H1 (cell line): ENCODE results near the gene FRMD4A. TPM values are rescaled to one million over a fixed set of nuclear protein-coding genes. Genes with fewer than 3 reads are reported as not detected.

Source experiments
- CTCF ChIA-PET: fragments of 300-600 bp; sonication (Branson Sonifier 250); formaldehyde crosslinking; loops from one replicate; lab custom pipeline; 2021; ENCODE audit not compliant: partially characterized antibody; lab: Charles Lee
- POLR2A ChIA-PET: fragments of 300-600 bp; sonication (Branson Sonifier 250); formaldehyde crosslinking; loops from one replicate; lab custom pipeline; 2021; ENCODE audit warnings: inconsistent platforms; ENCODE audit not compliant: partially characterized antibody; lab: Charles Lee
- DNase-seq, 2 experiments: peaks; one replicate each; pipeline versions ENCODE4 v3.0.0 to v3.0.0-alpha.2; 2010 to 2022; ENCODE audit warnings: low spot score in 2 of 2, low read depth in 1 of 2, mixed read lengths in 1 of 2
- FAIRE-seq: peaks from 2 replicates; lab custom pipeline; 2011; peaks lifted over from hg19 to GRCh38; lab: Jason Lieb, UNC
- H2AFZ ChIP-seq: 2 replicates; pipeline ENCODE4 v1.8.1; 2012; ENCODE audit warnings: low read length, inconsistent platforms
- H2AK5ac ChIP-seq: 2 replicates; pipeline ENCODE4 v1.6.1; 2013; ENCODE audit warnings: low read depth, low read length
- H2BK120ac ChIP-seq: replicated peaks from 2 replicates; pipeline ENCODE3; 2013; ENCODE audit warnings: low read depth, low read length, inconsistent platforms
- H2BK12ac ChIP-seq: 2 replicates; pipeline ENCODE4 v1.6.1; 2013; ENCODE audit warnings: low read depth, low read length
- H2BK15ac ChIP-seq: 2 replicates; pipeline ENCODE4 v1.6.1; 2013; ENCODE audit warnings: low read length
- H2BK20ac ChIP-seq: 2 replicates; pipeline ENCODE4 v1.6.1; 2013; ENCODE audit warnings: low read length
- H2BK5ac ChIP-seq: 2 replicates; pipeline ENCODE4 v1.6.1; 2013; ENCODE audit warnings: low read depth, low read length
- H3K14ac ChIP-seq: 2 replicates; pipeline ENCODE4 v1.6.1; 2013; ENCODE audit warnings: inconsistent platforms; ENCODE audit not compliant: insufficient read length
- H3K18ac ChIP-seq: 2 replicates; pipeline ENCODE4 v1.6.1; 2013; ENCODE audit warnings: low read length; ENCODE audit errors: extremely low read depth
- H3K23ac ChIP-seq: 2 replicates; pipeline ENCODE4 v1.6.1; 2013; ENCODE audit warnings: inconsistent platforms; ENCODE audit not compliant: insufficient read length
- H3K23me2 ChIP-seq: 2 replicates; pipeline ENCODE4 v1.6.1; 2013; ENCODE audit warnings: low read depth, low read length
- H3K27ac ChIP-seq: 2 replicates; pipeline ENCODE4 v1.6.1; 2011; ENCODE audit warnings: low read depth, low read length, inconsistent platforms
- H3K27me3 ChIP-seq, 4 experiments: replicated peaks in 1 of 4; 1 replicate in 1 of 4; 2 replicates in 3 of 4; pipeline versions ENCODE4 v1.6.1 to v1.8.1; 2011 to 2013; ENCODE audit warnings: low read length in 3 of 4, mild to moderate bottlenecking in 3 of 4, inconsistent platforms in 2 of 4, mixed read lengths in 2 of 4, moderate library complexity in 1 of 4; ENCODE audit not compliant: control insufficient read depth in 3 of 4, insufficient read depth in 3 of 4; ENCODE audit errors: extremely low read depth in 1 of 4
- H3K36me3 ChIP-seq, 4 experiments: 2 replicates each; pipeline versions ENCODE4 v1.6.1 to v1.8.1; 2011 to 2013; ENCODE audit warnings: mild to moderate bottlenecking in 4 of 4, low read length in 3 of 4, moderate library complexity in 2 of 4, control low read depth in 1 of 4, inconsistent platforms in 1 of 4; ENCODE audit not compliant: insufficient read depth in 4 of 4, control insufficient read depth in 2 of 4
- H3K4ac ChIP-seq: replicated peaks from 2 replicates; pipeline ENCODE3; 2013; ENCODE audit warnings: low read length, low read depth, mixed read lengths, inconsistent platforms; ENCODE audit not compliant: insufficient read length
- H3K4me1 ChIP-seq, 4 experiments: replicated peaks in 1 of 4; 1 replicate in 1 of 4; 2 replicates in 3 of 4; pipeline versions ENCODE4 v1.6.1 to v1.8.1; 2011 to 2013; ENCODE audit warnings: low read length in 3 of 4, inconsistent platforms in 2 of 4, mixed read lengths in 1 of 4; ENCODE audit not compliant: insufficient read depth in 4 of 4, control insufficient read depth in 3 of 4
- H3K4me2 ChIP-seq, 2 experiments: 2 replicates each; pipeline versions ENCODE4 v1.6.1 to v1.8.1; 2011 to 2013; ENCODE audit warnings: low read depth in 2 of 2, low read length in 2 of 2, control low read depth in 1 of 2, inconsistent platforms in 1 of 2, mild to moderate bottlenecking in 1 of 2; ENCODE audit not compliant: insufficient read depth in 1 of 2
- H3K4me3 ChIP-seq, 4 experiments: fragments of 200-600, 300-600 bp in 1 of 4; sonication (generic), shearing (Covaris generic), sonication (Bioruptor Twin) in 1 of 4; 2 replicates each; pipeline versions ENCODE4 v1.5.1 to v1.8.1; 2011 to 2016; ENCODE audit warnings: low read length in 4 of 4, low read depth in 3 of 4, control low read depth in 2 of 4, inconsistent platforms in 2 of 4, mild to moderate bottlenecking in 2 of 4, mixed read lengths in 1 of 4, moderate library complexity in 1 of 4; ENCODE audit not compliant: insufficient read depth in 2 of 4; ENCODE audit errors: extremely low read depth in 1 of 4
- H3K56ac ChIP-seq: replicated peaks from 2 replicates; pipeline ENCODE3; 2013; ENCODE audit warnings: low read depth, mild to moderate bottlenecking, mixed read lengths, low read length, inconsistent platforms; ENCODE audit not compliant: insufficient read length
- H3K79me1 ChIP-seq: 2 replicates; pipeline ENCODE4 v1.6.1; 2013; ENCODE audit warnings: low read depth, low read length, control low read depth
- H3K79me2 ChIP-seq, 2 experiments: 2 replicates each; pipeline versions ENCODE4 v1.6.1 to v1.8.1; 2012 to 2013; ENCODE audit warnings: low read length in 2 of 2, mild to moderate bottlenecking in 2 of 2, inconsistent platforms in 1 of 2; ENCODE audit not compliant: insufficient read depth in 2 of 2, control insufficient read depth in 1 of 2
- H3K9ac ChIP-seq, 4 experiments: replicated peaks in 1 of 4; 1 replicate in 1 of 4; 2 replicates in 3 of 4; pipeline versions ENCODE4 v1.6.1 to v1.8.1; 2011 to 2013; ENCODE audit warnings: low read depth in 3 of 4, low read length in 3 of 4, control low read depth in 2 of 4, mild to moderate bottlenecking in 2 of 4, moderate library complexity in 2 of 4, inconsistent platforms in 1 of 4; ENCODE audit errors: extremely low read depth in 1 of 4
- H3K9me3 ChIP-seq, 2 experiments: 2 replicates each; pipeline versions ENCODE4 v1.6.1 to v1.8.1; 2012 to 2013; ENCODE audit warnings: mild to moderate bottlenecking in 2 of 2, moderate library complexity in 2 of 2, control low read depth in 1 of 2, inconsistent platforms in 1 of 2, low read depth in 1 of 2, low read length in 1 of 2, mixed read lengths in 1 of 2; ENCODE audit not compliant: insufficient read depth in 2 of 2
- H4K20me1 ChIP-seq, 2 experiments: replicated peaks in 1 of 2; 2 replicates each; pipeline versions ENCODE3 to v1.8.1; 2011 to 2013; ENCODE audit warnings: inconsistent platforms in 2 of 2, low read length in 2 of 2, mild to moderate bottlenecking in 1 of 2; ENCODE audit not compliant: insufficient read depth in 2 of 2, control insufficient read depth in 1 of 2
- H4K5ac ChIP-seq: 2 replicates; pipeline ENCODE4 v1.6.1; 2013; ENCODE audit warnings: low read length, low read depth, mixed read lengths, inconsistent platforms; ENCODE audit not compliant: insufficient read length
- H4K8ac ChIP-seq: 2 replicates; pipeline ENCODE4 v1.8.0; 2013; ENCODE audit warnings: mild to moderate bottlenecking, moderate library complexity, low read length, inconsistent platforms; ENCODE audit not compliant: insufficient read depth; ENCODE audit errors: extremely low read depth
- H4K91ac ChIP-seq: replicated peaks from 2 replicates; pipeline ENCODE3; 2013; ENCODE audit warnings: low read length, mixed read lengths, inconsistent platforms; ENCODE audit not compliant: insufficient read length
- ASH2L ChIP-seq: fragments of 200-600, 300-600 bp; sonication (generic); IDR thresholded peaks from one replicate; pipeline ENCODE4 v1.7.1; 2017; ENCODE audit warnings: low read length
- HDAC6 ChIP-seq: IDR thresholded peaks from one replicate; pipeline ENCODE4 v1.7.1; 2012; ENCODE audit warnings: low read depth, mild to moderate bottlenecking, inconsistent platforms, low read length, moderate library complexity
- NRF1 ChIP-seq: IDR thresholded peaks from 2 replicates; pipeline ENCODE4 v1.6.1; 2011; ENCODE audit warnings: mild to moderate bottlenecking, low read depth, low read length, improper control_type of control experiment
- PHF8 ChIP-seq: fragments of 200-600 bp; sonication (generic); conservative IDR thresholded peaks from 2 replicates; pipeline ENCODE4 v1.7.1; 2012; ENCODE audit warnings: low read depth, mild to moderate bottlenecking, inconsistent platforms, low read length, moderate library complexity
- RAD21 ChIP-seq, 2 experiments: IDR thresholded peaks in 1 of 2; conservative IDR thresholded peaks in 1 of 2; 2 replicates each; pipeline ENCODE4 v1.6.1; 2011; ENCODE audit warnings: low read depth in 2 of 2, low read length in 2 of 2, improper control_type of control experiment in 1 of 2, inconsistent platforms in 1 of 2, mild to moderate bottlenecking in 1 of 2, moderate library complexity in 1 of 2
- WGBS, 2 experiments: shearing (Covaris generic) in 1 of 2; methylation state at CpG; one replicate each; pipeline versions ENCODE4 v1.1.6 to v1.1.7; 2013 to 2015; ENCODE audit warnings: low lambda C conversion rate in 2 of 2, mixed read lengths in 2 of 2, inconsistent platforms in 1 of 2, low coverage in 1 of 2, missing lambda C conversion rate in 1 of 2; ENCODE audit not compliant: insufficient replicate concordance in 2 of 2, insufficient coverage in 1 of 2, insufficient read length in 1 of 2; ENCODE audit errors: extremely low coverage in 1 of 2, missing lambda C conversion rate in 1 of 2; 5-methylcytosine and 5-hydroxymethylcytosine counted together
- polyA plus RNA-seq, 7 experiments: library from polyadenylated mRNA; depleted of rRNA in 3 of 7; stranded (reverse) in 5 of 7; unstranded in 2 of 7; fragments of >200 nt in 5 of 7; fragments of 200-250 nt in 2 of 7; gene quantifications; 1 replicate in 5 of 7; 2 replicates in 1 of 7; 4 replicates in 1 of 7; pipeline versions ENCODE4 v1.2.1 to v1.2.3, GENCODE V29; 2011 to 2013; ENCODE audit warnings: missing spikeins in 2 of 7, mixed read lengths in 2 of 7
- total RNA-seq: library from RNA; stranded (reverse); fragmentation: NEBNext Ultra II Directional; extraction: Animal tissue kit (Norgen Biotek cat#: 25700); gene quantifications from 2 replicates; pipeline ENCODE4 v1.2.1, GENCODE V29; 2021

FRMD4A gene
- total and polyA plus RNA-seq, 2 of the 8 experiments (the other 6 are each of a cell fraction or from before 2014, with no cell fraction given), result 38.6 to 39.6 TPM

GRCh38 chr10:14247377-14248116, 83.2 kb downstream of the FRMD4A start:
- H3K36me3 ChIP-seq, result no peaks in the 10 kb centered on the region

More at GRCh38 chr10:14247377-14248116, 83.2 kb downstream of the FRMD4A start:
- no peak for TF ChIP-seq ASH2L
- TF ChIP-seq RAD21 (IDR thresholded peaks at IDR 0.05 in 1 of 2, conservative IDR thresholded peaks at IDR 0.05 in 1 of 2; ENCODE audit: low read depth in 2 of 2, low read length in 2 of 2), result no peak
- no peak for TF ChIP-seq HDAC6
- TF ChIP-seq NRF1, result no peak
- TF ChIP-seq PHF8, result no peak
- no peak overlapping the region for H2BK120ac ChIP-seq
- ChIA-PET CTCF (interaction anchor here (0.9 kb wide), 1 partner anchor 50 kb away, joined by 4 read pairs; no protein-coding TSS in a partner anchor), POLR2A (no interaction called here)
- no peaks in the 10 kb centered on the region for H3K79me1 ChIP-seq
- H3K9ac ChIP-seq, result no peak overlapping the region
- H3K79me2 ChIP-seq, result no peaks in the 10 kb centered on the region
- no peak overlapping the region for H4K91ac ChIP-seq
- no peak overlapping the region for H3K23ac ChIP-seq
- no peak overlapping the region for H4K5ac ChIP-seq
- no peak overlapping the region for H2AFZ ChIP-seq
- H3K4ac ChIP-seq, result no peak overlapping the region
- FAIRE-seq (no peak), DNase-seq (no peak)
- H3K4me3 ChIP-seq, result no peak overlapping the region
- no peak overlapping the region for H3K56ac ChIP-seq
- no peak overlapping the region for H2AK5ac ChIP-seq
- H2BK12ac ChIP-seq, result no peak overlapping the region
- H2BK15ac ChIP-seq, result no peak overlapping the region
- no peaks in the 10 kb centered on the region for H3K23me2 ChIP-seq
- WGBS, 2 experiments, result 86% methylated on average over 9 of the region's 9 CpGs; no CpG with 5 or more reads in 1 of the 2 experiments
- H2BK5ac ChIP-seq, result no peak overlapping the region
- H3K27ac ChIP-seq, result no peak overlapping the region
- H3K14ac ChIP-seq, result no peak overlapping the region
- no peak overlapping the region for H3K4me2 ChIP-seq
- no peaks in the 10 kb centered on the region; a peak in 1 of 7 replicates for H3K4me1 ChIP-seq
- no peaks in the 10 kb centered on the region for H4K20me1 ChIP-seq
- H2BK20ac ChIP-seq, result no peak overlapping the region
- H3K27me3 ChIP-seq, result no peaks in the 10 kb centered on the region
- H3K9me3 ChIP-seq, result peaks cover 0 to 6% of the 10 kb centered on the region in 2 experiments; a peak in 1 of 4 replicates
- no peak overlapping the region for H3K18ac ChIP-seq
- H4K8ac ChIP-seq, result no peak overlapping the region; the same call in 1 of the 2 replicates
